Measurements from ENCODE around the gene CCDC43.
"Not testable (repeated sequence)": the region's sequence is repeated elsewhere in the genome, so short reads cannot be mapped to it uniquely, and the experiment has no call there.

- TF ChIP-seq REST (IDR thresholded peaks at IDR 0.05; ENCODE audit: insufficient read depth in 1 of 2, low read depth in 2 of 2, low read length in 1 of 2); CTCF (IDR thresholded peaks at IDR 0.05): not testable (repeated sequence)
These were observed 36.5 kb upstream of the CCDC43 start for GRCh38 chr17:44726121-44726520.
